ENCODE data around the gene DAB2IP. TPM values are rescaled to one million over a fixed set of nuclear protein-coding genes. Genes with fewer than 3 reads are reported as not detected.

DAB2IP gene
- polyA plus RNA-seq, 4 donors = 13.8 to 39.0 (median 28.3) TPM

DNA sequence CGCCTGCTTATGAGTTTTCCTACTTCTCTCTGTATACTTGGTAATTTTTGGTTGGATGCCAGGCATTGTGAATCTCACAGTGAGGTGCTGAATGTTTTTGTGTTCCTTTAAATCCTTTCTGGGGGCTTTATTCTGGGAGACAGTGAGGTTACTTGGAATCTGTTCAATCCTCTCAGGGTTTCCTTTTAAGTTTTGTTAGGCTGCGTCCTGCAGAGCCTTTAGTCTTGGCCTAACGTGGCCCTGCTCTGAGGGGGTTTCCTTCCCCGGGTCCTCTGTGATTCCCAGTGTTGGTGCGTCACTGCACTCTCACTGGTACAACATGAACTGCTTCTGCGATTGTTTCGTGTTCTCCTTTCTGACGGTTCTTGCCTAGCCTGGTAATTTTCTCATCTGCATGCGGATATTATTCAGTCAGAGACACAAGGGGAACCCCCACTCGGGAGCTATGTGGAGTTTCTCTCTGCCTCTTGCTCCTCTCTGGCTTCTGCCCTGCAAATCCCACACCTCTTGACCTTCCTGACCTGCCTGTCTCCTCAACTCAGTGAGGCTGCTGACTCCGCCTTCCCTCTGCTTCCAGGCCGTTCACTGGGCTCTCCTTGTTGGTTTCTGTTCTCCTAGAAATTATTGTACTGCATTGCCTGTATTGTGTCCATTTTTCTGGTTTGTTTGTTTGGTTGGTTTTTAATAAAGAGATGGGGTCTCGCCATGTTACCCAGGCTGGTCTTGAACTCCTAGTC, 128.1 kb downstream of the DAB2IP start:
- no peak for DNase-seq
- WGBS, 3 donors = 73 to 88% (median 77%) methylated on average over 13 of the region's 13 CpGs
- no peaks in the 10 kb centered on the region for H3K27me3 ChIP-seq (ENCODE audit: control insufficient read depth in 3 of 3, insufficient read depth in 3 of 3, low read length in 3 of 3)
- no peak for FAIRE-seq
- H3K4me3 ChIP-seq (ENCODE audit: low read depth in 1 of 3, low read length in 3 of 3) = no peak overlapping the region
- H3K36me3 ChIP-seq (ENCODE audit: control insufficient read depth in 3 of 3, insufficient read depth in 2 of 3, low read depth in 1 of 3, low read length in 3 of 3) = peaks cover 12 to 78% (median 24%) of the 10 kb centered on the region in 3 donors
- peaks cover 0 to 7% of the 10 kb centered on the region in 2 donors for H3K9me3 ChIP-seq (ENCODE audit: control insufficient read depth in 2 of 2, insufficient read depth in 1 of 2, low read depth in 1 of 2, low read length in 1 of 2)
- no peaks in the 10 kb centered on the region for H3K4me1 ChIP-seq (ENCODE audit: control insufficient read depth in 3 of 3, insufficient read depth in 2 of 3, low read depth in 1 of 3, low read length in 2 of 3)
- H3K27ac ChIP-seq (ENCODE audit: low read depth in 1 of 3, low read length in 2 of 3) = no peak overlapping the region

DNA sequence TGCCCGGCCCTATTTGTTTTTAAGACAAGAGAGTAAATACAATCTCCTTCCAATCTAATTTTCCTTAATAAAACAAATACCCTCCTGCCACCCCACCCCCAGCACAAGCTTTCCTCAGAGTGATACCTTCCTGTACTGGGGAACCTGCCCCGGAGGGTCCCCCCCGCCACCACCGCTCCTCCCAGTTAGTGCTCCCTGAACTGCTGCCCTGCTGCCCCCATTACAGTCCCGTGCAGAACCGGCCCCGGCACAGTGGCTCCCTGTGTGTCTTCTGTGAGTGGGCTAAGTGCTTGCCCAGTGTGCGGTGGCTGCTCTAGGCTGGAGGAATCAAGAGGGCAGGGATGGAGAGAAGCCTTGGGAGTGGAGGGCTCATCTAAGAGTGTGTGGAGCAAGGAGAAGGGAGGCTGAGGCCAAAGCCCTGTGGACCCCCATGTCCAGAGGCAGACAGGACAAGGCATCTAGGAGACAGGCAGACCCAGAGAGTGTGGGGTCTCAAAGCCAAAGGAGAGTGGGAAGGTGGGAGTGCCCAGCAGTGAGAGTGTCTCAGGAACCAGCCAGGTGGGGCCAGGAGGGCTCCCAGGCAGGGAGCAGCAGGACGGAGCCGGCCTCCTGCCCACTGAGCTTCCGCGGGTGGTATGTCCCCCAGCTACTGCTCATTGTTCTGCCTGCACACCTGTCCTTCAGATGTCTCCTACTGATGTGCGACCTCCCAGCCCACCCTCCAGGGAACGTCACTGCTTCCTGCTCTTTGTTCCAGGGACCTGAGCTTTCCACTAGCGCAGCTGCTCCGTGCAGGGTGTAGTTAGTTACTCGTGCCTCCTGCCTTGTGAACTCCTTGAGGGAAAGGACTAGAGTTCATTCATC, 129.0 kb downstream of the DAB2IP start:
- Histone ChIP-seq H3K27ac (ENCODE audit: low read depth in 1 of 3, low read length in 2 of 3) (peak overlapping the region in 1 of 3 donors; percentile 5), H3K27me3 (ENCODE audit: control insufficient read depth in 3 of 3, insufficient read depth in 3 of 3, low read length in 3 of 3) (no peaks in the 10 kb centered on the region), H3K36me3 (ENCODE audit: control insufficient read depth in 3 of 3, insufficient read depth in 2 of 3, low read depth in 1 of 3, low read length in 3 of 3) (peaks cover 12 to 78% (median 19%) of the 10 kb centered on the region in 3 donors), H3K4me1 (ENCODE audit: control insufficient read depth in 3 of 3, insufficient read depth in 2 of 3, low read depth in 1 of 3, low read length in 2 of 3) (no peaks in the 10 kb centered on the region), H3K9me3 (ENCODE audit: control insufficient read depth in 2 of 2, insufficient read depth in 1 of 2, low read depth in 1 of 2, low read length in 1 of 2) (peaks cover 0 to 7% of the 10 kb centered on the region in 2 donors), H3K4me3 (ENCODE audit: low read depth in 1 of 3, low read length in 3 of 3) (no peak overlapping the region)
- 86 to 87% (median 86%) methylated on average over 17 of the region's 17 CpGs for WGBS, 3 donors
- no peak for FAIRE-seq
- no peak for DNase-seq

DNA sequence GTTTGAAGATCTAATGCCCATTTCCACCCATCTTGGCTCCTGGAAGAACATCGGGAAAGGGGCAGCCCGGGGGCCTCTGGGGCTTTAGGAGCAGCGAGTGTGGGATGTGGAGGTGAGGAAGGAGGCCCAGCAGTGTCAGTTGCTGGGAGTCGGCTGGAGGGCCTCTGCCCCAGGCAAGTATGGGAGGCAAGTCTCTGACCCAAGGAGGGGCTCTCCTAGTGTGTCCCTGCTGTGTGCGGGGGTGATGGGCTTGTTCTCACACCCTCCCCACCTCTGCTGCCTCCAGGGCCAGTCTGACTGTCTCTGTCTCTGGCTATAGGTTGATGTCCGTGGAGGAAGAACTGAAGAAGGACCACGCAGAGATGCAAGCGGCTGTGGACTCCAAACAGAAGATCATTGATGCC, 129.7 kb downstream of the DAB2IP start:
- H3K27me3 ChIP-seq (ENCODE audit: control insufficient read depth in 3 of 3, insufficient read depth in 3 of 3, low read length in 3 of 3) = no peaks in the 10 kb centered on the region
- H3K4me3 ChIP-seq (ENCODE audit: low read depth in 1 of 3, low read length in 3 of 3) = no peak overlapping the region
- peaks cover 0 to 7% of the 10 kb centered on the region in 2 donors for H3K9me3 ChIP-seq (ENCODE audit: control insufficient read depth in 2 of 2, insufficient read depth in 1 of 2, low read depth in 1 of 2, low read length in 1 of 2)
- DNase-seq (no peak), FAIRE-seq (no peak)
- no peaks in the 10 kb centered on the region for H3K4me1 ChIP-seq (ENCODE audit: control insufficient read depth in 3 of 3, insufficient read depth in 2 of 3, low read depth in 1 of 3, low read length in 2 of 3)
- H3K36me3 ChIP-seq (ENCODE audit: control insufficient read depth in 3 of 3, insufficient read depth in 2 of 3, low read depth in 1 of 3, low read length in 3 of 3) = peaks cover 12 to 78% (median 17%) of the 10 kb centered on the region in 3 donors
- WGBS, 3 donors = 93 to 95% (median 95%) methylated on average over 8 of the region's 8 CpGs
- no peak overlapping the region for H3K27ac ChIP-seq (ENCODE audit: low read depth in 1 of 3, low read length in 2 of 3)

DNA sequence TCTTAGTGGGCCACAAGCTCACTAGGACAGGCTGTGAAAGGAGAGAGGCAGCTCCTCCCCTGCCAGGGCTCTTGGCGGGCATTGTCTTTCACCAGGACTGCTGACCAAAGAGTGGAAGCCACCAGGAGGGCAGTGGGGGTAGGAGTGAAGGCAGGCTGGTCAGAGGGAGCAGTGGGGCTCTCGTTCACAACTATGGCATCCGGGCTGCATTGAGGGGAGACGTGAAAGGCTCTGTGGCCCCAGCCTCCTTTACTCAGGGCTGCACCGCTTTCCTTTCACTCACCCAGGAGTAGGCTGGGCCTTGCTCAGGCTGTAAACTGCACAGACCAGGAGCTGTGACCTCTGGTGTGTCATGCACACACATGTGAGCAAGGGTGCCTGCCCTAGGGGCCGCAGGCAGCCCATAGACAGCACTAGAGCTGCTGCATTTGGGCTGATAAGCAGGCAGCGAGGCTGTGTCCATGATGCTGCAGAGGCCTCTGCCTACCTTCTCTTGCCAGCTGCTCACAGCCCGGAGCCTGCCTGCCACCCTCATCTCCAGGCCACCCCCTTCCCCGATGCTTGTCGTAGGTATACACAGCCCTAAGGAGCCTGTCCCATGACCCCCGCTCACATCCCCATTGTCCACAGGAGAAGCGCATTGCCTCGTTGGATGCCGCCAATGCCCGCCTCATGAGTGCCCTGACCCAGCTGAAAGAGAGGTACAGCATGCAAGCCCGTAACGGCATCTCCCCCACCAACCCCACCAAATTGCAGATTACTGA, 130.4 kb downstream of the DAB2IP start:
- Histone ChIP-seq H3K9me3 (ENCODE audit: control insufficient read depth in 2 of 2, insufficient read depth in 1 of 2, low read depth in 1 of 2, low read length in 1 of 2) (peaks cover 0 to 2% of the 10 kb centered on the region in 2 donors), H3K4me1 (ENCODE audit: control insufficient read depth in 3 of 3, insufficient read depth in 2 of 3, low read depth in 1 of 3, low read length in 2 of 3) (no peaks in the 10 kb centered on the region), H3K27ac (ENCODE audit: low read depth in 1 of 3, low read length in 2 of 3) (no peak overlapping the region), H3K36me3 (ENCODE audit: control insufficient read depth in 3 of 3, insufficient read depth in 2 of 3, low read depth in 1 of 3, low read length in 3 of 3) (peaks cover 11 to 72% (median 12%) of the 10 kb centered on the region in 3 donors), H3K4me3 (ENCODE audit: low read depth in 1 of 3, low read length in 3 of 3) (no peak overlapping the region), H3K27me3 (ENCODE audit: control insufficient read depth in 3 of 3, insufficient read depth in 3 of 3, low read length in 3 of 3) (no peaks in the 10 kb centered on the region)
- FAIRE-seq (no peak), DNase-seq (no peak)
- WGBS, 3 donors = 90 to 94% (median 92%) methylated on average over 17 of the region's 17 CpGs

DNA sequence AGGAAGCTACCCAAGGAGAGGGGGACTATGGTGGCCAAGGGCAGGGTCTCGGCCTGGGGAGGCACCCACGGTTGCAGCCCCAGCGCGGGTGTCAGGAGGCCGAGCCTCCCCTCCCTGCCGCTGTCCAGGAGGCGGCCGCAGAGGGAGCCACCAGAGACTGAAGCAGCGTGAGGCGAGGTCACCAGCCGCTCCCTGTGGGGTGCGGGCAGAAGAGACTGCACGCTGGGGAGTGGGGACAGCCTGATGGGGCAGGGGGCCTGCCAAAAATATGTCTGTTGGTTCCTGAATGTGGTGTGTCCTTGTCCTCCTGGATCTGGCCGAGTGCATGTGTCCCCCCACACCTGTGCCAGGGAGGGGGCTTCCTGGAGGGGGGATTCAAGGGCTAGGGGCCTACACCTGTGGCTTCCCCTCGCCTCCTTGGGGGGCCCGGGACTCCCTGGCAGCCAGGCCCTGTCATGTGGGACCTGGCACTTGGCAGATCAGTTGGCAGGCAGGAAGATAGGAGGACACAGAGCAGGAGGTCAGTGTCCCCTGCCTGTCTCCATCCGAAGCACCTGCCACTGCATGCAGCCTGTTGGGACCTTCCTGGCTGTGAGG, 131.2 kb downstream of the DAB2IP start:
- Histone ChIP-seq H3K4me1 (ENCODE audit: control insufficient read depth in 3 of 3, insufficient read depth in 2 of 3, low read depth in 1 of 3, low read length in 2 of 3) (no peaks in the 10 kb centered on the region), H3K27ac (ENCODE audit: low read depth in 1 of 3, low read length in 2 of 3) (no peak overlapping the region), H3K36me3 (ENCODE audit: control insufficient read depth in 3 of 3, insufficient read depth in 2 of 3, low read depth in 1 of 3, low read length in 3 of 3) (peaks cover 8 to 69% (median 12%) of the 10 kb centered on the region in 3 donors), H3K27me3 (ENCODE audit: control insufficient read depth in 3 of 3, insufficient read depth in 3 of 3, low read length in 3 of 3) (no peaks in the 10 kb centered on the region), H3K9me3 (ENCODE audit: control insufficient read depth in 2 of 2, insufficient read depth in 1 of 2, low read depth in 1 of 2, low read length in 1 of 2) (peaks cover 0 to 2% of the 10 kb centered on the region in 2 donors), H3K4me3 (ENCODE audit: low read depth in 1 of 3, low read length in 3 of 3) (no peak overlapping the region)
- 89 to 95% (median 92%) methylated on average over 15 to 17 of the region's 17 CpGs for WGBS, 3 donors
- DNase-seq = no peak
- no peak for FAIRE-seq

DNA sequence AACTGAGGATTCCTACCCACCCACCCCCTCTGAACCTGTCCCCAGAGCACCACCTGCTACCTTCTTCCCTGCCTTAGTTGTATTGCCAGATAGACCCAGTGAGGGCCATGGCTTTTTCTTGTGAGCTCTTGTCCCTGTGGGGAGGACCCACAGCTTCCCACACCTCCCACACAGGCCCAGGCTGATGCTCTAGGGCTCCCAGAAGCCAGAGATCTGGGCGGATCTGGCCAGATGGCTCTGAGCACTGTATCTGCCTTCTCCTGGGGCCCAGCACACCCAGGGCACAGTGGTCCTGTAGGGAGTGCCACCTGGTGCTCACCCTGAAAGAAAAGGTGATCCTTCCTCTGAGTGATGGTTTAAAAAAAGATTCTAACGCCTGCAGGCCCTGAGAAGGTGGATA, 131.7 kb downstream of the DAB2IP start:
- 80 to 92% (median 86%) methylated on average over 2 of the region's 2 CpGs for WGBS, 3 donors

DNA sequence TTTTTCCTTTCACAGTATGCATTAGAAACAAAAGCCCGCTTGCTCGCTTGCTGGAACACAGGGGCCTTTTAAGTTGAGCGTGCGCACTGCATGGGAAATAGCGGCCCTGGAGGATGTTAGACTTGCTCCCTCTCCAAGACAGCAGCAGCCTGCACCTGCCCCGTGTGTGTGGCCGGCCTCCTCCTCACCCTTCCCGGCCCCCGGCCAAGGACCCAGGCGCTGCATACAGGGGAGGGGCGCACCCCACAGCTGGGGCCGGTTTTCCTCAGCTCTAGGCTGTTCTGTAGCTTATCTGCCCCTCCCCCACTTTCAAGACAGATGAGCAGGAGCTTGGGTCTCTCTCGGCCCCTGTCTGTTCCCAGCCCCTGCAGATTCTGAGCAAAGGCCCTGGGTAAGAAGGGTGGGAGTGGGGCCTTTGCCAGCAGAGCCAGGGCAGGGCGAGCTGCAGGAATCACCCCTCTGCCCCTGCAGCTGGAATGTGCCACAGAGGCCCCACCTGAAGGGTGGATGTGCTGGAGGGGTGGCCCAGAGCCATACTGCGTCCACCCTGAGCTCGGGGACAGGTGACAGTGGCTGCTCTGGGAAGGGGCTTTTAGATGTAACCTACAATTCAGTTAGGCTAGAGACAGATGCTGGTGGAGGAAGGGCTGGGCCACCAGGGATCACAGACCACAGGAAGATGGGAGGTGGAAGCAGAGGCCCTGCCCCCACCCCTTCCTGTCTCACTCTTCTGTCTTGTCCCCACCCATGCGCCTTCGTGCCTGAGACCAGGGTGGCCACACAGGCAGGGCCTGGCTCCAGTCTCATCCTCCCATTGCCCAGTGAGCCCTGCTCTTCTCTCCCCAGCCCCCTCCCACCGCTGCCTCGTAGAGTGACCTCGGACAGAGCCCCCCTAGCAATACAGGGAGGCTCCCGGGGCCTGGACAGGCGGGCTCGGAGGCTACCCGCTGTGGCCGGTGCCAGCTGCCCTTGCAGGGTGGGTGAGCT, 132.4 kb downstream of the DAB2IP start:
- H3K27me3 ChIP-seq (ENCODE audit: control insufficient read depth in 3 of 3, insufficient read depth in 3 of 3, low read length in 3 of 3) = no peaks in the 10 kb centered on the region
- 77 to 83% (median 81%) methylated on average over 26 of the region's 26 CpGs for WGBS, 3 donors
- no peak for DNase-seq

More for the DNA sequence above, 131.7 kb downstream of the DAB2IP start:
- no peak for DNase-seq
- Histone ChIP-seq H3K27me3 (ENCODE audit: control insufficient read depth in 3 of 3, insufficient read depth in 3 of 3, low read length in 3 of 3) (no peaks in the 10 kb centered on the region), H3K27ac (ENCODE audit: low read depth in 1 of 3, low read length in 2 of 3) (no peak overlapping the region), H3K4me3 (ENCODE audit: low read depth in 1 of 3, low read length in 3 of 3) (no peak overlapping the region), H3K36me3 (ENCODE audit: control insufficient read depth in 3 of 3, insufficient read depth in 2 of 3, low read depth in 1 of 3, low read length in 3 of 3) (peaks cover 8 to 69% (median 12%) of the 10 kb centered on the region in 3 donors), H3K9me3 (ENCODE audit: control insufficient read depth in 2 of 2, insufficient read depth in 1 of 2, low read depth in 1 of 2, low read length in 1 of 2) (peaks cover 0 to 2% of the 10 kb centered on the region in 2 donors), H3K4me1 (ENCODE audit: control insufficient read depth in 3 of 3, insufficient read depth in 2 of 3, low read depth in 1 of 3, low read length in 2 of 3) (no peaks in the 10 kb centered on the region)
- no peak for FAIRE-seq

More for the DNA sequence above, 132.4 kb downstream of the DAB2IP start:
- Histone ChIP-seq H3K4me1 (ENCODE audit: control insufficient read depth in 3 of 3, insufficient read depth in 2 of 3, low read depth in 1 of 3, low read length in 2 of 3) (no peaks in the 10 kb centered on the region), H3K27ac (ENCODE audit: low read depth in 1 of 3, low read length in 2 of 3) (no peak overlapping the region), H3K36me3 (ENCODE audit: control insufficient read depth in 3 of 3, insufficient read depth in 2 of 3, low read depth in 1 of 3, low read length in 3 of 3) (peaks cover 8 to 71% (median 12%) of the 10 kb centered on the region in 3 donors), H3K4me3 (ENCODE audit: low read depth in 1 of 3, low read length in 3 of 3) (no peak overlapping the region), H3K9me3 (ENCODE audit: control insufficient read depth in 2 of 2, insufficient read depth in 1 of 2, low read depth in 1 of 2, low read length in 1 of 2) (no peaks in the 10 kb centered on the region)
- no peak for FAIRE-seq
